ENCODE measurements around the gene BCL10.

BCL10 gene

GRCh38 chr1:85320371-85321131, 44.1 kb upstream of the BCL10 start:
- no peaks in the 10 kb centered on the region for H3K27me3 ChIP-seq (replicated peaks)
- peak overlapping the region; percentile 93 for H3K27ac ChIP-seq
- DNase-seq: no peak
- H3K36me3 ChIP-seq (replicated peaks): peaks cover 10% of the 10 kb centered on the region
- no peak overlapping the region for H3K4me3 ChIP-seq (ENCODE audit: low read depth, low read length)
- in situ Hi-C loops (cut with HindIII; ENCODE audit: low pct_ligation_motif_present, low sequenced_read_pairs): no loop called here
- no peak for TF ChIP-seq CTCF (IDR thresholded peaks at IDR 0.05; ENCODE audit: low read depth, low read length, missing control alignments)

GRCh38 chr1:85319931-85320330, 43.5 kb upstream of the BCL10 start:
- H3K36me3 ChIP-seq (replicated peaks): peaks cover 10% of the 10 kb centered on the region
- H3K27me3 ChIP-seq (replicated peaks): no peaks in the 10 kb centered on the region
- in situ Hi-C loops (cut with HindIII; ENCODE audit: low pct_ligation_motif_present, low sequenced_read_pairs): no loop called here
- H3K4me3 ChIP-seq (ENCODE audit: low read depth, low read length): no peak overlapping the region
- peak overlapping the region; percentile 93 for H3K27ac ChIP-seq
- no peak for DNase-seq
- no peak for TF ChIP-seq CTCF (IDR thresholded peaks at IDR 0.05; ENCODE audit: low read depth, low read length, missing control alignments)

GRCh38 chr1:85319491-85319890, 43.1 kb upstream of the BCL10 start:
- Histone ChIP-seq H3K36me3 (replicated peaks) (peaks cover 10% of the 10 kb centered on the region), H3K27ac (peak overlapping the region; percentile 93), H3K27me3 (replicated peaks) (no peaks in the 10 kb centered on the region), H3K4me3 (ENCODE audit: low read depth, low read length) (no peak overlapping the region)
- in situ Hi-C loops (cut with HindIII; ENCODE audit: low pct_ligation_motif_present, low sequenced_read_pairs): no loop called here
- TF ChIP-seq CTCF (IDR thresholded peaks at IDR 0.05; ENCODE audit: low read depth, low read length, missing control alignments): no peak
- DNase-seq: no peak

- Histone ChIP-seq H3K27ac (no peak overlapping the region), H3K36me3 (replicated peaks) (peaks cover 10% of the 10 kb centered on the region), H3K27me3 (replicated peaks) (no peaks in the 10 kb centered on the region), H3K4me3 (ENCODE audit: low read depth, low read length) (no peak overlapping the region)
- DNase-seq: no peak
- in situ Hi-C loops (cut with HindIII; ENCODE audit: low pct_ligation_motif_present, low sequenced_read_pairs): no loop called here
- TF ChIP-seq CTCF (IDR thresholded peaks at IDR 0.05; ENCODE audit: low read depth, low read length, missing control alignments): no peak
Measured at GRCh38 chr1:85318217-85318616, 41.8 kb upstream of the BCL10 start.

DNA sequence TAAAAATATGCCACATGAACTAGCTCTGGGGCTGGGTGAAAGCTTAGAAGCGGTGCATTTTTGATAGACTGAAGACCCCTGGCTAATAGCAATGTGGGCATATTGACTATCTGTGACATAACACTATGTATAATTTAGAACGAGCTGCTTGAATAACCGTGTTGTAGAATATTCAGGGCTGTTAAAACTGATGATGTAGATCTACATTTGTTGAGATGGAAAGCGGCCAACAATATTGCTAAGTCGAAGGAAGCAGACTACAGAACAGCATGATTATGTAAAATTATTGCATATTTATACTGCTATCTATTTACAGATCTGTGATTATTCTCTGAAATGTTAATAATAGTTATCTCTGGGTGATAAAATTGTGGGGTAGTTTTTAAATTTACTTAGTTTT, 41.1 kb upstream of the BCL10 start:
- Histone ChIP-seq H3K27ac (no peak overlapping the region), H3K36me3 (replicated peaks) (peaks cover 10% of the 10 kb centered on the region), H3K4me3 (ENCODE audit: low read depth, low read length) (no peak overlapping the region), H3K27me3 (replicated peaks) (no peaks in the 10 kb centered on the region)
- no peak for DNase-seq
- in situ Hi-C loops (cut with HindIII; ENCODE audit: low pct_ligation_motif_present, low sequenced_read_pairs): no loop called here
- no peak for TF ChIP-seq CTCF (IDR thresholded peaks at IDR 0.05; ENCODE audit: low read depth, low read length, missing control alignments)

- in situ Hi-C loops (cut with HindIII; ENCODE audit: low pct_ligation_motif_present, low sequenced_read_pairs): no loop called here
- H3K4me3 ChIP-seq (ENCODE audit: low read depth, low read length): no peak overlapping the region
- H3K27ac ChIP-seq: no peak overlapping the region
- no peaks in the 10 kb centered on the region for H3K27me3 ChIP-seq (replicated peaks)
- no peak for TF ChIP-seq CTCF (IDR thresholded peaks at IDR 0.05; ENCODE audit: low read depth, low read length, missing control alignments)
- DNase-seq: no peak
- peaks cover 10% of the 10 kb centered on the region for H3K36me3 ChIP-seq (replicated peaks)
Measured at GRCh38 chr1:85316321-85316720, 39.9 kb upstream of the BCL10 start.
